Smooth muscle cell (in vitro differentiated cells): ENCODE results near the gene CDH1. TPM values are rescaled to one million over a fixed set of nuclear protein-coding genes. Genes with fewer than 3 reads are reported as not detected.
A peak's percentile ranks its signal among the peaks of the same experiment; 100 is the strongest.

Experiments
- DNase-seq: peaks from one replicate; lab custom pipeline; 2025; ENCODE audit not compliant: unreplicated experiment; lab: John Stamatoyannopoulos, UW
- H2AFZ ChIP-seq: fragments of 200-600 bp; sonication (generic); 2 replicates; pipeline ENCODE4 v1.6.0; 2016; ENCODE audit warnings: antibody characterized with exemption, low read depth, mild to moderate bottlenecking
- H3F3A ChIP-seq: fragments of 200-600 bp; sonication (generic); 2 replicates; pipeline ENCODE4 v1.6.0; 2017; ENCODE audit warnings: antibody characterized with exemption, low read depth
- H3K27ac ChIP-seq: fragments of 200-600 bp; sonication (generic); 2 replicates; pipeline ENCODE4 v1.5.1; 2016; ENCODE audit warnings: low read depth, mild to moderate bottlenecking
- H3K27me3 ChIP-seq: fragments of 200-600 bp; sonication (generic); 2 replicates; pipeline ENCODE4 v1.6.1; 2016; ENCODE audit warnings: low read depth, mild to moderate bottlenecking
- H3K36me3 ChIP-seq: fragments of 200-600 bp; sonication (generic); 2 replicates; pipeline ENCODE4 v1.5.1; 2016; ENCODE audit warnings: low read depth
- H3K4me1 ChIP-seq: fragments of 200-600 bp; sonication (generic); 2 replicates; pipeline ENCODE4 v1.5.1; 2016; ENCODE audit warnings: low read depth
- H3K4me2 ChIP-seq: fragments of 200-600 bp; sonication (generic); 2 replicates; pipeline ENCODE4 v1.6.0; 2016; ENCODE audit warnings: mild to moderate bottlenecking
- H3K4me3 ChIP-seq: fragments of 200-600 bp; sonication (generic); 2 replicates; pipeline ENCODE4 v1.5.1; 2016; ENCODE audit warnings: mild to moderate bottlenecking
- H3K79me2 ChIP-seq: fragments of 200-600 bp; sonication (generic); 2 replicates; pipeline ENCODE4 v1.6.0; 2016; ENCODE audit warnings: low read depth, mild to moderate bottlenecking
- H3K9ac ChIP-seq: fragments of 200-600 bp; sonication (generic); 2 replicates; pipeline ENCODE4 v1.6.0; 2016; ENCODE audit warnings: low read depth
- H3K9me3 ChIP-seq: fragments of 200-600 bp; sonication (generic); replicated peaks from 2 replicates; pipeline ENCODE4 v1.5.1; 2016; ENCODE audit warnings: low read depth
- H4K20me1 ChIP-seq: fragments of 200-600 bp; sonication (generic); 2 replicates; pipeline ENCODE4 v1.6.0; 2016; ENCODE audit warnings: low read depth
- CTCF ChIP-seq: fragments of 200-600 bp; sonication (generic); IDR thresholded peaks from 2 replicates; pipeline ENCODE4 v1.5.1; 2017; ENCODE audit warnings: borderline replicate concordance, mild to moderate bottlenecking, antibody characterized with exemption; ENCODE audit not compliant: insufficient read depth, poor library complexity, severe bottlenecking
- WGBS: methylation state at CpG from one replicate; pipeline ENCODE4 v1.1.7; 2016; ENCODE audit warnings: low lambda C conversion rate; 5-methylcytosine and 5-hydroxymethylcytosine counted together
- polyA plus RNA-seq: library from polyadenylated mRNA; unstranded; fragments of >200 nt; fragmentation: Nextera tagmentation; extraction: Ambion mirVana; gene quantifications from 2 replicates; pipeline ENCODE4 v1.2.1, GENCODE V29; 2016
- total RNA-seq: library from RNA; depleted of rRNA; stranded (reverse); fragments of >200 nt; gene quantifications from 2 replicates; pipeline ENCODE4 v1.2.3, GENCODE V29; 2014

CDH1 gene
- total and polyA plus RNA-seq, 2 experiments from 2014 or later: 4.7 to 45.8 TPM

- DNase-seq: no peak
- peaks cover 9% of the 10 kb centered on the region for H3K79me2 ChIP-seq
- H3K9me3 ChIP-seq: no peaks in the 10 kb centered on the region
- no peaks in the 10 kb centered on the region for H3K36me3 ChIP-seq
- H3K27me3 ChIP-seq: no peaks in the 10 kb centered on the region
- H3K4me3 ChIP-seq: no peak overlapping the region
- H4K20me1 ChIP-seq: no peaks in the 10 kb centered on the region
- no peaks in the 10 kb centered on the region for H3K4me1 ChIP-seq
- no peaks in the 10 kb centered on the region for H3F3A ChIP-seq
- no peak overlapping the region for H3K27ac ChIP-seq
- TF ChIP-seq CTCF: no peak
- WGBS: 77% methylated on average over 8 of the region's 8 CpGs
- H2AFZ ChIP-seq: no peak overlapping the region
- H3K4me2 ChIP-seq: no peak overlapping the region
- no peak overlapping the region for H3K9ac ChIP-seq
Observed at GRCh38 chr16:68750193-68750695, 13.2 kb downstream of the CDH1 start.

GRCh38 chr16:68751160-68751559 is 14.1 kb downstream of the CDH1 start:
- peaks cover 7% of the 10 kb centered on the region for H3K79me2 ChIP-seq
- H3K27me3 ChIP-seq: no peaks in the 10 kb centered on the region
- H3K9ac ChIP-seq: no peak overlapping the region
- H3K27ac ChIP-seq: no peak overlapping the region
- no peaks in the 10 kb centered on the region for H3K4me1 ChIP-seq
- H4K20me1 ChIP-seq: no peaks in the 10 kb centered on the region
- WGBS: 88% methylated on average over 4 of the region's 4 CpGs
- H2AFZ ChIP-seq: no peak overlapping the region
- H3K9me3 ChIP-seq: no peaks in the 10 kb centered on the region
- no peak overlapping the region for H3K4me2 ChIP-seq
- DNase-seq: no peak
- H3K4me3 ChIP-seq: no peak overlapping the region
- no peak for TF ChIP-seq CTCF
- no peaks in the 10 kb centered on the region for H3K36me3 ChIP-seq
- H3F3A ChIP-seq: no peaks in the 10 kb centered on the region

- 90% methylated on average over 3 of the region's 3 CpGs for WGBS
- H3K9ac ChIP-seq: no peak overlapping the region
- DNase-seq: no peak
- no peaks in the 10 kb centered on the region for H3K36me3 ChIP-seq
- H3K4me3 ChIP-seq: no peak overlapping the region
- H3K79me2 ChIP-seq: peaks cover 6% of the 10 kb centered on the region
- H4K20me1 ChIP-seq: no peaks in the 10 kb centered on the region
- no peaks in the 10 kb centered on the region for H3K4me1 ChIP-seq
- no peaks in the 10 kb centered on the region for H3K9me3 ChIP-seq
- TF ChIP-seq CTCF: no peak
- H2AFZ ChIP-seq: no peak overlapping the region
- H3K27ac ChIP-seq: no peak overlapping the region
- no peaks in the 10 kb centered on the region for H3K27me3 ChIP-seq
- no peaks in the 10 kb centered on the region for H3F3A ChIP-seq
- no peak overlapping the region for H3K4me2 ChIP-seq
Observed at GRCh38 chr16:68752602-68753001, 15.5 kb downstream of the CDH1 start.

- DNase-seq: no peak
- no peaks in the 10 kb centered on the region for H3K79me2 ChIP-seq
- no peak overlapping the region for H3K4me2 ChIP-seq
- no peaks in the 10 kb centered on the region for H3K9me3 ChIP-seq
- no peaks in the 10 kb centered on the region for H3K27me3 ChIP-seq
- no peak overlapping the region for H3K4me3 ChIP-seq
- no peaks in the 10 kb centered on the region for H4K20me1 ChIP-seq
- WGBS: 86% methylated on average over 7 of the region's 7 CpGs
- H3K27ac ChIP-seq: peak overlapping the region; percentile 94
- no peaks in the 10 kb centered on the region for H3K4me1 ChIP-seq
- H3K36me3 ChIP-seq: no peaks in the 10 kb centered on the region
- no peaks in the 10 kb centered on the region for H3F3A ChIP-seq
- no peak overlapping the region for H2AFZ ChIP-seq
- no peak overlapping the region for H3K9ac ChIP-seq
- TF ChIP-seq CTCF: no peak
Observed at GRCh38 chr16:68754084-68754792, 17.1 kb downstream of the CDH1 start.
